Measurements from ENCODE around the gene CBLB.

- TF ChIP-seq, protein P1, sequence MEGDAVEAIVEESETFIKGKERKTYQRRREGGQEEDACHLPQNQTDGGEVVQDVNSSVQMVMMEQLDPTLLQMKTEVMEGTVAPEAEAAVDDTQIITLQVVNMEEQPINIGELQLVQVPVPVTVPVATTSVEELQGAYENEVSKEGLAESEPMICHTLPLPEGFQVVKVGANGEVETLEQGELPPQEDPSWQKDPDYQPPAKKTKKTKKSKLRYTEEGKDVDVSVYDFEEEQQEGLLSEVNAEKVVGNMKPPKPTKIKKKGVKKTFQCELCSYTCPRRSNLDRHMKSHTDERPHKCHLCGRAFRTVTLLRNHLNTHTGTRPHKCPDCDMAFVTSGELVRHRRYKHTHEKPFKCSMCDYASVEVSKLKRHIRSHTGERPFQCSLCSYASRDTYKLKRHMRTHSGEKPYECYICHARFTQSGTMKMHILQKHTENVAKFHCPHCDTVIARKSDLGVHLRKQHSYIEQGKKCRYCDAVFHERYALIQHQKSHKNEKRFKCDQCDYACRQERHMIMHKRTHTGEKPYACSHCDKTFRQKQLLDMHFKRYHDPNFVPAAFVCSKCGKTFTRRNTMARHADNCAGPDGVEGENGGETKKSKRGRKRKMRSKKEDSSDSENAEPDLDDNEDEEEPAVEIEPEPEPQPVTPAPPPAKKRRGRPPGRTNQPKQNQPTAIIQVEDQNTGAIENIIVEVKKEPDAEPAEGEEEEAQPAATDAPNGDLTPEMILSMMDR (conservative IDR thresholded peaks at IDR 0.05) = no peak
- no peak for TF ChIP-seq ZFX (IDR thresholded peaks at IDR 0.05)
These were observed 105.2 kb downstream of the CBLB start for GRCh38 chr3:105763659-105764036.

Data from C4-2B (cell line).